COLO668 (cell line): ENCODE measurements around the gene VCL.
"Not testable (repeated sequence)": the region's sequence is repeated elsewhere in the genome, so short reads cannot be mapped to it uniquely, and the experiment has no call there.

ENCODE experiments used
- DNase-seq: peaks from one replicate; lab custom pipeline; 2025; ENCODE audit not compliant: unreplicated experiment; lab: John Stamatoyannopoulos, UW

Gene VCL

DNA sequence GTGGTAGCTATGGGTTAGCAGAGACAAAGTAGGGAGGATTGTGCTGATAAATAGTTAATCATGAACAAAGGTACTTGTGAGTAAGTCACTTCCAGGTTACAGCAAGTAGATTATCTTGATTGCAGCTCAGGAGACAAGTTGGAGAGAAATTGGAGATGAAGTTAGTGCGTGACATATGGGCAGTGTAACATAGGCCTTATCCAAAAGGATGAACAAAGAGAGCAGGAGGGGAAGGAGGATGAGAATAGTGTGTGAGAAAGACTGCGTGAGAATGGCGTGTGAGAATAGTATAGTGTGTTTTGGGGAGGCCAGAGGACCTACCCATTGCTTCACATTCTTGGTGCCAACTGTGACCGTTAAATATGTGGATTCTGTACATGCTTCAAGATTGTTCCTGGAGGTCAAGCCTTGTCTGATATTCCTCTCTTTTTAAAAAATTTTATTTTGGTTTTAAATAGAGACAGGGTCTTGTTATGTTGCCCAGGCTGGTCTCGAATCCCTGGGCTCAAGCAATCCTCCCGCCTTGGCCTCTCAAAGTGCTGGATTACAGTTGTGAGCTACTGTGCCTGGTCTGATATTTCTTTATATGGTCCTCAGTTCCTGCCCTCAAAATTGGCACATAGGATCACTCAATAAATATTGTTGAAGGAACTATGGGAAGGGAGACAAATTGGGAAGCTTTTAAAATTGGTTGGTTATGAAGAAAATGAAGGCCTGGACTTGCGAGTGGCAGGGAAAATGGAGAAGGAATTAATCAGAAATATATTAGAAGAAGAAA, 3.2 kb downstream of the VCL start:
- DNase-seq: no peak

DNA sequence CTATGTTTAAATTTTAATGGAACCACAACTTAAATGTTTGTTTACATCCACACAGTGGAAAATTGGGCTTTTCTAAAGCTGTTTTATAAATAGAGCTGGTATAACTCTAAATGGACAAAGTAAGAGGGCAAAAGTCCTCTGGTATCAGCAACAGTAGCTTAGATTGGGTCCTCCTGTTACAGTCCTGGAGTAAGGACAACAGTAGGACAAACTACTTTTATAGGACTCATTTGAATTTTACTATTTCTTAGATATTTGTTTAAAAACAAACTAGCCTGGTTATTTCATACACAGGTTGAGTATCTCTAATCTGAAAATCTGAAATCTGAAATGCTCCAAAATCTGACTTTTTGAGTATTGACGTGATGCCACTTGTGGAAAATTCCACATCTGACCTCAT, 8.4 kb downstream of the VCL start:
- no peak for DNase-seq

DNA sequence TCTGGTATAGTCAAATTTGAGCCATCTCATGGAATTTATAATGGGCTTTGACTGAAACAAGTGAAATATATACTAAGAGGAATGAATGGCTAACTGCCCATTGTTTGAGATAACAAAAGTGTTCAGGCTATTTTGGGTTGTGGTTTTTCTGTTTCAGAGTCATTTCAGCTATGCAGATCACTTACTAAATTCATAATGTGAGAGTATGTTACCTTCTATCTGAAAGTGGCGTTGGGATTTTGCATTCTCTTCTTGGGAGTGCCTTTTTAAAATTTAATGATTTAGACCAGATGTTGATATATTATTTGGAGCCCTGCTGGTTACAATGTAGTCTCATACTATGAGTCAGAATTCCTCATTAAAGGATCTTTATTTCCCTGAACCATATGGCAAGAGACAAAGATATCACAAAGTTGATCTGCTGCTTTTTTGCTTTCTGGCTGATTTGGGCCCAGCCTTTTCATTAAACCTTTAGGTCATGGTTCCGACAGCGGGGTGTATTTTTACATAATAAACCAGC, 10.4 kb downstream of the VCL start:
- DNase-seq: no peak

DNA sequence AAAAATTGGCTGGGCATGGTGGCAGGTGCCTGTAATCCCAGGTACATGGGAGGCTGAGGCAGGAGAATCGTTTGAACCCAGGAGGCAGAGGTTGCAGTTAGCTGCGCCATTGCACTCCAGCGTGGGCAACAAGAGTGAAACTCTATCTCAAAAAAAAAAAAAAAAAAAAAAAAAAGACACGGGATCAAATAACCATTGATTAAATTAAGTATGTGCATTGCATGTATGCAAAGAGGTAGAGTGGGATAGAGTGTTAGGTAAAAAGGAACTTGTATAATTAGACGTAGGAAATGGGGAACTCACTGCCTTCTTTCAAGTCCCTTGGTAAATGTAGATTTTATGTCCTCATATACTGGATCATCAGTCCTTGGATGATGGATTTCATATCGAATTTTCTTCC, 13.1 kb downstream of the VCL start:
- no peak for DNase-seq

DNA sequence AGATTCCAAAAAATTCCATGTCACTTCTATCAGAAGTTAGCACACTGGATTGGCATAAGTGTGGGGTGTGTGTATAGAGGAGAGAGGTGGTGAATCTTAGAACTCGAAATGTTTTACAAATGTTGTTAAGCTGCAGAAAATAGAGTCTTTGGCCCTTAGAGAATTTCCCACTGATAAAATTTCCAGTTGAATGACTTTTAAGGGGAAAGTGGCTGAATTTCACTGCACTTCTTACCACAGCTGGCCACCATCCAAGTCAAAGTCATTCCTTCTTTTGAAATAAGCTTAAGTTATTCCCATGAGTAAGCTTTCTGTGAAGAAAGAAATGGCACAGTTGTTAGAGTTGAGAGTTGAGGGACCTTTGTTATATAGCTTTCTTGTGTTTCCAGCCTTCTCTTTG, 13.9 kb downstream of the VCL start:
- no peak for DNase-seq

DNA sequence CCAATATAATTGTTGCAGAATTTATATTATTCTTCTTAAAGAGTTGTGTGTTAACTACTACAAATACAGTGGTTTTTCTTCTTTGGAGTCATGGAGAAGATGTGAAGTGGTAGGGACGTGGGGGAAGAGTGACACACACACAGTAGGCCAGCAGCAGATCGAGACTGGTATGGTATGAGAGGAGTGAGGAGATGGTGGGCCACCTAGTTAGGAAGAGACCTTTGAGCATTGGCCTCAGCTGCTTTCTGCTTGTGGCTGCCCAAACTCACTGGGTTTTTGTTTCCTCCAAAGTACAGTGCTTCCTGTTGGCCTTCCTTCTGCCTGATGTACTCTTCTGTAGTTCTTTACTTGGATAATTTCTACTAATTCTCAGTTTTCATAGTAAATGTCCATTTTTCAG, 14.6 kb downstream of the VCL start:
- no peak for DNase-seq

DNA sequence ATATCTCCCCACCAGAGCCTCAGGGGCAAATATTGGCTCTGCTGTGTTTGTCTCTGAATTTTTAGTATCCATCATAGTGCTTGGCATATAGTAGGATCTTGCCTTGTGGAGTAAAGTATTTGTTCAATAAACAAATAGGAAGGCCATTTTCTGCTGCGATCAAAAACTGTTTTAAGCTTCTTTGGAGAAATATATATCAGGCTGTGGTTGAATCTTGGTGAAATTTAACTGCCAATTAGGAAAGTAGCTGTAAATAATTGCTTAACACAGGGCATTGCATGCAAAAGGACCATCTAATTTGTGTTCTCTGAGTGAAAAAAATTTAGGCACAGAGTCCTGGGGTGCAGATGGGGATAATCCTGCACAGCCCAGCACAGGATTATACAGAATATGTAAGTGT, 15.1 kb downstream of the VCL start:
- DNase-seq: no peak

DNA sequence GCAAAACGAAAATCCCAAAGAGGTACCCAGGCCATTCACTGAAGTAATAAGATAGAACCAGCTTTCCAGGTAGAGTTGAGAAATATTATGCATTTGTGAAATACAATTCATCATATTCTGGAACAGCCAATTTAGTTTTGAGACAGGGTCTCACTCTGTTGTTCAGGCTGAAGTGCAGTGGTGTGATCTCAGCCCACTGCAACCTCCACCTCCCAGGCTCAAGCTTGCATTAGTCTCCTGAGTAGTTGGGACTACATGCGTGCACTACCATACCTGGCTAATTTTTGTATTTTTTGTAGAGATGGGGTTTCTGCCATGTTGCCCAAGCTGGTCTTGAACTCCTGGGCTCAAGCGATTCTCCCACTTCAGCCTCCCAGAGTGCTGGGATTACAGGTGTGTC, 16.7 kb downstream of the VCL start:
- not testable (repeated sequence) for DNase-seq

DNA sequence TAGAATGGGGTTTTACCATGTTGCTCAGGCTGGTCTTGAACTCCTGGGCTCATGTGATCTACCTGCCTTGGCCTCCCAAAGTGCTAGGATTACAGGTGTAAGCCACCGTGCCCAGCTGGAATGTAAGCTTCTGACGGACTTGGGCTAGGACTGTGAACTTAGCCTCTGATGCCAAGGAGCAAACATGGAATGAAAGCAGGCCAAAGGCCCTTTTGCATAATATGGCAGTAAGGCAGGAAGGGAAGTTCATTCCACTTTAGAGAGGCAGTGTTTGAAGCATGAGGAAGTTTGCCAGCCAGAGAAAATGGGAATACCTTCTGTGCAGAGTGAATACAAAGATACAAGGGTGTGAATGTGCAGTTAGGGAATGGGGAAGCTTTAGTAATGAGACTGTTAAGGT, 20.3 kb downstream of the VCL start:
- no peak for DNase-seq

DNA sequence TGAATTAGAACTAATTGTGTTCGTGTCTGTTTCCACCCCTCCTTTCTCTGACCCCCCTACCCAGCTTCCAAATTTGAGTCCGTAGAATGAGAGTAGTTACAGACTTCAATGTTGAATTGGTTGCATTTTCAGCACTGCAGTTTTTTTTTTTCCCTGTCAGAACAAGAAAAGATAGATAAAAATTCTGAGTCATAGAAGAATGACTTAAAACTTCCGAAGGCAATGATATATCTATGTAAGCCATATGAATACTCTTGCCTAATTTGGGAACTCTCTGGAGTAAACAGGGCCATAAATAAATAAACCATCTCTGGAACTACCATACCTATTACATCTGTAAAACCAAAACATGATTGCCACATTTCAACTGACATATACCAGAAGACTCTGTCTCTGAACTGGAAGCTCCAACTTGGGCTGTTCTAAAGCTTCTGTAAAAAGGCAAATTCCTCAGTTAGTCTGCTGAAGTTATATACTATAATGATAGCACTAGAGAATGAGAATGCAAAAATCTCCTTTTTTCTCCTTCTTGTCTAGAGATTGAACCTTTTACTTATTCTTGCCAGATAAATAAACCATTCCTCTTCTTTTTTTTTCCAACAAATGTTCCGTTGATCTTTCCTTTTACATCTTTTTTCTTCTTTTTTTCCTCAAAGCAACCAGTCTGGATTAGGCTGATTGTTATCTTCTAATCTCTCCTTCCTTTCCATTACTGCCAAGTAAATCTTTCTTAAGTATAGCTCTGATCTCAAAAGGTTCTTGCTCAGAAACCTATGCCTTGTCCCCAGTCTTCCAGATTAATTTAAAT, 23.5 kb downstream of the VCL start:
- DNase-seq: no peak

DNA sequence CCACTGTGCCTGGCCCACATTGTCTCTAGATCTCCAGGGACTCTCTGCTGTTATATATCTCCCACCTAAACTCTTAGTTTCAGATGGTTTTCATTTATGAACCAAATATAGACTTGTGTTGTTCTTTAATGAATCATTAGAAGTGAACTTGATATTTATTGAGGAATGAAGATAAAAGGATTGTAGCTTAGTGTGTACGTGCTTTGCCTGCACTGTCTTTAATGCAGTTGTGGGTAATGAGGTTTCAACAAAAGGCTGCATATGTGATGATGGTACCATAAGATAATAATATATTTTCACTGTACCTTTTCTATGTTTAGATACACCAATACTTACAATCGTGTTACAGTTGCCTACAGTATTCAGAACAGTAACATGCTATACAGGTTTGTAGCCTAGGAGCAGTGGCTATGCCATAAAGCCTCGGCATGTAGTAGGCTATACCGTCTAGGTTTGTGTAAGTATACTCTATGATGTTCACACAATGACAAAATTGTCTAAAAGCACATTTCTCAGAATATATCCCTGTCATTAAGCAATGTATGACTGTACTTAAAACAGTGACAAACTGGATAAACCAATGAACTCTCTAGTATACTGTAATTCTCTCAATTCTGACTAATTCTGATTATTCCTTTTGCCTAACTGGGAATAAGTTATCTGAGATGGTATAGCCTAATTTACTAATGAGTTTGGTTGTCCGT, 25.2 kb downstream of the VCL start:
- DNase-seq: no peak

DNA sequence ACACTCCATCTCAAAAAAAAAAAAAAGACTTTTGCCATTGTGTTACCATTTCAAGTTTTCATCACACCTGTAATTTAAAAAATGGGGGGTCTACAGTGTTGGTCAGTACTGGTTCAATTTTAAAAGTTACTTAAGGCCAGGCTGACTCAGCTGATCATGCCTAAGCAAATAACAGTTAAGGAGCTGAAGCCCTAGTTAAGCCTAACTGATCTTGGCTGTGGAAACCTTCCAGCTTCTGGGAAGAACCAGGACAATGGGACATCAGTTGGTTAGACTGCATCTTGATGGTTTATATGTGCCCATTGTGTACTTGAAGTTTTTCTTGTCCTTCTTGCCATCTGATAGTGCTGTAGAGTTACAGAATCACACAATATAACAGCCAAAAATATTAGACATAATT, 26.7 kb downstream of the VCL start:
- no peak for DNase-seq

DNA sequence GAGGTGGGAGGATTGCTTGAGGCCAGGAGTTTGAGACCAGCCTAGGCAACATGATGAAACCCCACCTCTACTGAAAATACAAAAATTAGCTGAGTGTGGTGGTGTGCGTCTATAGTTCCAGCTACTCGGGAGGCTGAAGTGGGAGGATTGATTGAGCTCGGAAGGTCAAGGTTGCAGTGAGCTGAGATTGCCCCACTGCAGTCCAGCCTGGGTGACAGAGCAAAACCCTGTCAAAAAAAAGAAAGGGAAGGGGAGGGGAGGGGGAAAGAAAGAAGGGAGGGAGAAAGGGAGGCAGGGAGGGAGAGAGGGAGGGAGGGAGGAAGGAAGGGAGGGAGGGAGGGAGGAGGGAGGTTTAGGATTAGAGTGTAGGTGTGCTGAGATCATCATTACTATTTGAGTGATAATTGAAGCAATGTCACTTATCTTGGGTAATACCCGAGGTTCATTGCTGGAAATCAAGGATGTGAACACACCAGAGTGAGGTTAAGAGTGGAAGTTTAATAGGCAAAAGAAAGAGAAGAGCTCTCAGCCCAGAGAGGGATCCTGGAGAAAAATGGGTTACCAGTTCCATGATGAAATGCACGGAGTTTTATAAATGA, 27.6 kb downstream of the VCL start:
- no peak for DNase-seq

DNA sequence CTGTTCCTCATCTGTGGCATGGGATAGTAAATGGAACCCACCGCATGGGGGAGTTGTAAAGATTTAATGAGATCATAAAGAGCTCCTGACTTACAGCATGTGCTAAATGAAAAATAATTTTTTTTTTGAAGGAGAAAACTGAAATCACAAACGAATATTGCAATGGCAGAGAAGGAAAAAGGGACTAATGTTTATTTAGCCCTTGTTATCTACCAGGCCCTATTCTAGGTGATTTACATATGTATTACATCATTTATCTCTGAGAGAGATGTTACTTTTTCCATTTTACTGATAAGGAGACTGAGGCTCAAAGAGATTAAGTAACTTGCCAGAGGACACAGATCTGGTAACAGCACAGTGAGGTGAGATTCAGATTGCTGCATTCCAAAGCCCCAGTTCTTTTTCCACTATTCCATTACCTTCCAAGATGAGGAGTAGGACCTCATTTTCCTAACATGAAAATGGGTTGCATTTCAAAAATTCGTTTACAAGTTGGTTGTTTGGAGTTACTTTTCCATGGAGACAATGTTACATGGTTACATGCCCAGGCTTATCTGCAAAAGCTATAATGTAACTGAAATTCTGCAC, 28.6 kb downstream of the VCL start:
- no peak for DNase-seq

DNA sequence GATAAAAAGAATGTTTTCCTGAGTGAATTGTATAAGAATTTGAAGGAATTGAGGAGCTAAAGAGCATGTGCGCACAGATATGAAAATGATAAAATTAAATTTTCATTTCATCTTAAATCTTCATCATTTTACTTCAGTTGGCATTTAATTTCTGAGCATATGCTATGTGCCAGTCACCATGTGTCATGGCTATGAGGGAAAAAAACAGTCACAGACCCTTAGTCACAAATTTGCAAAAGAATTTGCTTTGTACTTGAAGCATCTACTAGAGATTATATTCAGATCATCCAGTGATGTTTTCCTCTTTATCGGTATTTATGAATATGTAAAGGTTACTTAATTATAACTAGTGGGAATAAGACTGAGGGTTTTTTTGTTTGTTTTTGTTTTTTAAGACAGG, 29.8 kb downstream of the VCL start:
- DNase-seq: no peak

DNA sequence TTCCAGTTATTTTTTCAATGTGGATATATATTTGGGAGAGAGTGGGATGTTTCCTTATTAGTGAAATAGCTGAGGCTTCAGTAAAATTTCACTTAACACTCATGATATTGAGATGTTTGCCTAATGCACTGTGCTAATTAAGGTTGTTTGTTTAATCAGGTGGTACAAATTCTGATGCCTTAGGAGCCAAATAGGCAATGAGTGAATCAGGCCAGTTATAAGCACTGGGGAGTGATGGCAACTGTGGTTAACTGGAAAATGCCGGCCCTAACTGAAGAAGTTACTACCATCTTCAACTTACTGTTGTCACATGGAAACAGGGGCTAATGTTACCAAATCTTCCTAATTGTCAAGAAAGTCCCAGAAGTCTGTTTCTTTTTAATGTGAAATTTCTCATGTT, 32.0 kb downstream of the VCL start:
- DNase-seq: no peak

DNA sequence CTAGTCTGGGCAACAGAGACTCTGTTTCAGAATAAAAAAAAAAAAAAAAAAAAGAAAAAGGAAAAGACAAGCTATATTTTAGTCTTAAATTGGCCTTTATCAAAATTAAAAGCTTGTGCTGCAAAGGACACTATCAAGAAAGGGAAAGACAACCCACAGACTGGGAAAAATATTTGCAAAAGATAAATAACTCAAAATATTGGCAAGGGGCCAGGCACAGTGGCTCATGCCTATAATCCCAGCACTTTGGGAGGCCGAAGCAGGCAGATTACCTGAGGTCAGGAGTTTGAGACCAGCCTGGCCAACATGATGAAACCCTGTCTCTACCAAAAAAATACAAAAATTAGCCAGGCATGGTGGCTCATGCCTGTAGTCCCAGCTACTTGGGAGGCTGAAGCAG, 34.3 kb downstream of the VCL start:
- not testable (repeated sequence) for DNase-seq

DNA sequence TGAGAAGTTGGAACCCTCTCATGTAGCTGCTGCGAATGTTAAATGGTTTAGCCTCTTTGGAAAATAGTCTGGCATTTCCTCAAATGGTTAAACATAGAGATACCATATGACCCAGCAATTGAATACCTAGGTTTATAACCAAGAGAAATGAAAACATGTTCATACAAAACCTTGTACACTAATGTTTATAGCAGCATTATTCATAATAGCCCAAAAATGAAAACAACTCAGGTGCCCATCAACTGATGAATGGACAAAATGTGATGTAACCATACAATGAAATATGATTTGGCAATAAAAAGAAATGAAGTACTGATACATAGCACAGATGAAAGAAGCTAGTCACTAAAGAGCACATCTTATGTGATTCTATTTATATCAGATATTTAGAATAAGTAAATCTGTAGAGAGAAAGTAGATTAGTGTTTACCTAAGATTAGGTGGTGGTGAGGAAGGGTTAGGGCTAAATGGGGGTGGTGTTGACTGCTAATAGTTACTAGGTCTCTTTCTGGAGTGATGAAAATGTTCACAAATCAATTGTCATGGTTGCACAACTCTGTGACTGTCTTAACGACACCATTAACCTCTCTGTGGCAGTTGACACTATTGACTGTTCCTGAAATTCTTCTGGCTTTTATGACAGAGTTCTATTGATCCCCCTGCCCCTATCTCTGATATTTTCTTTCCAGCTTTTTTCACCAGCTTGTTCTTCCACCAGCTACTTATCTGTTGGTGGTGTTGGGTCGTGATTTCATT, 35.2 kb downstream of the VCL start:
- no peak for DNase-seq

DNA sequence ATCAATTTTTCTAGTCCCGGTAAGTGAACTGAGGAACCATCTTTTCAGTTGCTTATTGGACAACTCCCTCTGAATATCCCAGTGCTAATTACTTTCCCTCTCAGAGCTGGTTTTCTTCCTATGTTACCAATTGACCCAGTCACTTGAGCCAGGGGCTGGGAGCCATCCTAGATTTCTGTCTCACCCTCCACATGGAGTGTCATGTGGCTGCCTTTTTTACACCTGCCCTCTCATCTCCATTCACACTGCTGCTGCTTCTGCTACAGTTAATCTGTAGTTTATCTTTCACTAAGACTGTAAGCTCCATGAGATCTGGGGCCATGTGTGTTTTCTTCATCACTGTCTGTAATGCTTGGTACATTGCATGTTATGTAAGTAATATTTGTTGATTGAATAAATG, 35.8 kb downstream of the VCL start:
- DNase-seq: no peak

DNA sequence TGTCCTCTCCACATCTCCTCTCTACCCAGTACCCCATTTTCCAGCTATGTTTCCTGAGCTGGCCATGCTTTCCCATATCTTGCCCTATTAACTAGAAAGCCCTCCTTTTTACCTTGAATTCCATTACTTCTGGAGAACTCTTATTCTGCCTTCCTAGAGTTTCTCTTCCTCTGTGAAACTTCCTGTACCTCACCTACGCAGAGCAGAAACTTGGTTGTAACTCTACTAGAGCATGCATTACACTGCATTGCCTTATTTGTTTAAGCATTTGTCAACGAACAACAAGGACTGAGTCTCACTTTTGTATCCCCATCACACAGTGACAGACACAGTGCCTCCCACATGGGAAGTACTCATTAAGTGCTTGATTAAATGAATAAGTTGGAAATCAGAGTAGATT, 36.4 kb downstream of the VCL start:
- DNase-seq: no peak
